Neural progenitor cell (in vitro differentiated cells): ENCODE measurements around the gene ANKRD23.
A peak's percentile ranks its signal among the peaks of the same experiment; 100 is the strongest.

ENCODE experiments used
- CTCF ChIP-seq: fragments of 200-600 bp; sonication (generic); IDR thresholded peaks from 2 replicates; pipeline ENCODE4 v1.5.1; 2017; ENCODE audit warnings: antibody characterized with exemption, mild to moderate bottlenecking
- EZH2 ChIP-seq: fragments of 200-600 bp; sonication (generic); IDR thresholded peaks from 2 replicates; pipeline ENCODE4 v1.6.1; 2017; ENCODE audit warnings: antibody characterized with exemption, mild to moderate bottlenecking, moderate library complexity

GRCh38 chr2:96816836-96817702 lies 26.8 kb downstream of the ANKRD23 start:
- TF ChIP-seq CTCF (peak; percentile 3), EZH2 (no peak)
